HT1080 (cell line): ENCODE measurements around the gene NID1. TPM values are rescaled to one million over a fixed set of nuclear protein-coding genes. Genes with fewer than 3 reads are reported as not detected.

ENCODE experiments used
- DNase-seq: peaks from one replicate; pipeline ENCODE4 v3.0.0-alpha.2; 2015; ENCODE audit warnings: low read depth
- polyA plus RNA-seq, 2 experiments: library from polyadenylated mRNA; depleted of rRNA; stranded (reverse); fragments of >200 nt; gene quantifications; 2 replicates each; pipeline ENCODE4 v1.2.3, GENCODE V29; 2015
- total RNA-seq: library from RNA; depleted of rRNA; stranded (reverse); fragments of >200 nt; shearing (Covaris generic); gene quantifications from 2 replicates; pipeline ENCODE4 v1.2.3, GENCODE V29; 2014; rRNA removed

Gene NID1, protein sequence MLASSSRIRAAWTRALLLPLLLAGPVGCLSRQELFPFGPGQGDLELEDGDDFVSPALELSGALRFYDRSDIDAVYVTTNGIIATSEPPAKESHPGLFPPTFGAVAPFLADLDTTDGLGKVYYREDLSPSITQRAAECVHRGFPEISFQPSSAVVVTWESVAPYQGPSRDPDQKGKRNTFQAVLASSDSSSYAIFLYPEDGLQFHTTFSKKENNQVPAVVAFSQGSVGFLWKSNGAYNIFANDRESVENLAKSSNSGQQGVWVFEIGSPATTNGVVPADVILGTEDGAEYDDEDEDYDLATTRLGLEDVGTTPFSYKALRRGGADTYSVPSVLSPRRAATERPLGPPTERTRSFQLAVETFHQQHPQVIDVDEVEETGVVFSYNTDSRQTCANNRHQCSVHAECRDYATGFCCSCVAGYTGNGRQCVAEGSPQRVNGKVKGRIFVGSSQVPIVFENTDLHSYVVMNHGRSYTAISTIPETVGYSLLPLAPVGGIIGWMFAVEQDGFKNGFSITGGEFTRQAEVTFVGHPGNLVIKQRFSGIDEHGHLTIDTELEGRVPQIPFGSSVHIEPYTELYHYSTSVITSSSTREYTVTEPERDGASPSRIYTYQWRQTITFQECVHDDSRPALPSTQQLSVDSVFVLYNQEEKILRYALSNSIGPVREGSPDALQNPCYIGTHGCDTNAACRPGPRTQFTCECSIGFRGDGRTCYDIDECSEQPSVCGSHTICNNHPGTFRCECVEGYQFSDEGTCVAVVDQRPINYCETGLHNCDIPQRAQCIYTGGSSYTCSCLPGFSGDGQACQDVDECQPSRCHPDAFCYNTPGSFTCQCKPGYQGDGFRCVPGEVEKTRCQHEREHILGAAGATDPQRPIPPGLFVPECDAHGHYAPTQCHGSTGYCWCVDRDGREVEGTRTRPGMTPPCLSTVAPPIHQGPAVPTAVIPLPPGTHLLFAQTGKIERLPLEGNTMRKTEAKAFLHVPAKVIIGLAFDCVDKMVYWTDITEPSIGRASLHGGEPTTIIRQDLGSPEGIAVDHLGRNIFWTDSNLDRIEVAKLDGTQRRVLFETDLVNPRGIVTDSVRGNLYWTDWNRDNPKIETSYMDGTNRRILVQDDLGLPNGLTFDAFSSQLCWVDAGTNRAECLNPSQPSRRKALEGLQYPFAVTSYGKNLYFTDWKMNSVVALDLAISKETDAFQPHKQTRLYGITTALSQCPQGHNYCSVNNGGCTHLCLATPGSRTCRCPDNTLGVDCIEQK
- total RNA-seq: 15.7 and 17.5 TPM in 2 replicates
- 23.6 and 31.8 TPM in 2 replicates for polyA plus RNA-seq (2015; cell fraction: cytosol; rRNA removed)
- 118 and 137 TPM in 2 replicates for polyA plus RNA-seq (2015; cell fraction: nucleus; rRNA removed)

DNA sequence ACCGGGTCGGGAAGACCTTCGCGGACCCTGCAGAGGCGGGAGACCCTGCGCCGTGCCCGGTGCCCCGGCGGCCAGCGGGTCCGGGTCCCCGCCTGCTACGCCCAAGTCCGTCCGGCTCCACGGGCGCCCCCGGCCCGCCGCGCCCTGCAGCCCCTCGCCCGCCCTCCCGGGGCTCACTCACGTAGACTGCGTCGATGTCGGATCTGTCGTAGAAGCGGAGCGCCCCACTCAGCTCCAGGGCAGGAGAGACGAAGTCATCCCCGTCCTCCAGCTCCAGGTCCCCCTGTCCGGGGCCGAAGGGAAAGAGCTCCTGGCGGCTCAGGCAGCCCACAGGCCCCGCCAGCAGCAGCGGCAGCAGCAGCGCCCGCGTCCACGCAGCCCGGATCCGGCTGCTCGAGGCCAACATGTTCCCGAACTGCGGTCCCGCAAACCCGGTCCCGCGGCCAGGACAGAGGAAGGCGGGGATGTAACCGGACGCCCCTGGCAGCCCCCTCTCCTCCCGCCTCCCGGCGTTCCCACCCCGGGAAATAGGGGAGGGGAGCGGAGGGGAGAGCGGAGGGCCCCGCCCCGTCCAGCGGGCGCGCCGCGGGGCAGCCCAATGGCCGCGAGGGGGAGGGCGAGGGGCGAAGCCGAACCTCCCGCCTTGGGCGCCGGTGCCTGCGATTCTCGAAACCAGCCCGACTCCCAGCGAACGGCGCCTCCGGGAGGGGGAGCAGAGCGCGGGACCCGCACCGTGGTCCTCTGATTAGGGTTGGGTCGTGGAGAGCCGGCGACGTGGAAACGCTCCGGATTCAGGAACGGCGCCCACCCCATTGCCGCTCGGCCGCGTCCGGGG lies at the start of gene NID1:
Gene NID1 (minus strand): TSS at position 417 of the 835 bp plus-strand sequence. CDS start 11 bp downstream, at position 406.
- DNase-seq: peak; percentile 70

- no peak for DNase-seq
Measured at GRCh38 chr1:236114076-236114747, 49.3 kb upstream of the NID1 start.

- DNase-seq: no peak
Measured at GRCh38 chr1:236113324-236114032, 48.6 kb upstream of the NID1 start.

- no peak for DNase-seq
Measured at GRCh38 chr1:236112332-236112627, 47.4 kb upstream of the NID1 start.

DNA sequence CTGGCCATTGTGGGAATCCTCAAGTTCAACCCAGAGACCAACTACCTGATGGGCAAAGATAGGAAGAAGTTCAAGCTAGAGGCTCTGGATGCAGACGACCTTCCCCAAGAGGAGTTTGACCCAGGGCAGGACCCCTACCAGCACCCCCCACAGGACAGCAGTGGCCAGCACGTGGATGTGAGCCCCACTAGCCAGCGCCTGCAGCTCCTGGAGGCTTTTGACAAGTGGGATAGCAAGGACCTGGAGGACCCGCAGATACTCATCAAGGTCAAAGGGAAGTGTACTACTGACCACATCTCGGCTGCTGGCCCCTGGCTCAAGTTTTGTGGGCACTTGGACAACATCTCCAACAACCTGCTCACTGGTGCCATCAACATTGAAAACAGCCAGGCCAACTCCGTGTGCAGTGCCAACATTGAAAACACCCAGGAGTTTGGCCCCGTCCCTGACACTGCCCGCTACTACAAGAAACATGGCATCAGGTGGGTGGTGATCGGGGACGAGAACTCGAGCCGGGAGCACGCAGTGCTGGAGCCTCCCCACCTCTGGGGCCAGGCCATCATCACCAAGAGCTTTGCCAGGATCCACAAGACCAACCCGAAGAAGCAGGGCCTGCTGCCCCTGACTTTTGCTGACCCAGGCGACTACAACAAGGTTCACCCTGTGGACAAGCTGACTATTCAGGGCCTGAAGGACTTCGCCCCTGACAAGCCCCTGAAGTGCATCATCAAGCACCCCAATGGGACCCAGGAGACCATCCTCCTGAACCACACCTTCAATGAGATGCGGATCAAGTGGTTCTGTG lies 46.8 kb upstream of the NID1 start:
- DNase-seq: no peak

DNA sequence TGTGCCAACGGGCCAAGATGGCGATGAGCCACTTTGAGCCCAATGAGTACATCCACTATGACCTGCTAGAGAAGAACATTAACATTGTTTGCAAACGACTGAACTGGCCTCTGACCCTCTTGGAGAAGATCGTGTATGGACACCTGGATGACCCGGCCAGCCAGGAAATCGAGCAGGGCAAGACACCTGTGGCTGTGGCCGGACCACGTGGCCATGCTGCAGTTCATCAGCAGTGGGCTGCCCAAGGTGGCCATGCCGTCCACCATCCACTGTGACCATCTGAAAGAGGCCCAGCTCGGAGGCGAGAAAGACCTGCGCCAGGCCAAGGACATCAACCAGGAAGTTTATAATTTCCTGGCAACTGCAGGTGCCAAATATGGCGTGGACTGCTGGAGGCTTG lies 45.2 kb upstream of the NID1 start:
- DNase-seq: no peak

DNA sequence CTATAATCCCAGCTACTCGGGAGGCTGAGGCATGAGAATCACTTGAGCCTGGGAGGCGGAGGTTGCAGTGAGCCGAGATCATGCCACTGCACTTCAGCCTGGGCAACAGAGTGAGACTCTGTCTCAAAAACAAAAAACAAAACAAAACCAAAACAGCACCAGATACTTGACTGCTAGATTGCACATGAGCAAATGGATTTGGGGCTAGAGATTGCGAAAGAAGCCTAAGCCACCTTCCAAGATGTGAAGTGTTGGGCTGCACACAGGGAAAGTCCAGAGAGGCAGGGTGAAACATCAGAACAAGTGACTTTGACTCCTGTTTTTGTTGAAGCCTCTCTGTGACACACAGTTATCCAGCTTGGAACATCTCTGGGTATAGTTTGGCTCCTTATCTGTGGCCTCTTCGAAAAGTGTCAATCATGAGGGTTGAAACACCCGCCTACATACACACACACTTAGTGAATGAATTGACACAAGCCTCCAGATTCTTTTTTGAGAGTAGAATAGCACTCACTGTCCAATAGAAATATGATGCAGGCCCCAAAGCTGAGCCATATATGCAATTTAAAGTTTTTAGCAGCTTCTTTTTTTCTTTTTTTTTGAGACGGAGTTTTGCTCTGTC lies 43.2 kb upstream of the NID1 start:
- DNase-seq: no peak

DNA sequence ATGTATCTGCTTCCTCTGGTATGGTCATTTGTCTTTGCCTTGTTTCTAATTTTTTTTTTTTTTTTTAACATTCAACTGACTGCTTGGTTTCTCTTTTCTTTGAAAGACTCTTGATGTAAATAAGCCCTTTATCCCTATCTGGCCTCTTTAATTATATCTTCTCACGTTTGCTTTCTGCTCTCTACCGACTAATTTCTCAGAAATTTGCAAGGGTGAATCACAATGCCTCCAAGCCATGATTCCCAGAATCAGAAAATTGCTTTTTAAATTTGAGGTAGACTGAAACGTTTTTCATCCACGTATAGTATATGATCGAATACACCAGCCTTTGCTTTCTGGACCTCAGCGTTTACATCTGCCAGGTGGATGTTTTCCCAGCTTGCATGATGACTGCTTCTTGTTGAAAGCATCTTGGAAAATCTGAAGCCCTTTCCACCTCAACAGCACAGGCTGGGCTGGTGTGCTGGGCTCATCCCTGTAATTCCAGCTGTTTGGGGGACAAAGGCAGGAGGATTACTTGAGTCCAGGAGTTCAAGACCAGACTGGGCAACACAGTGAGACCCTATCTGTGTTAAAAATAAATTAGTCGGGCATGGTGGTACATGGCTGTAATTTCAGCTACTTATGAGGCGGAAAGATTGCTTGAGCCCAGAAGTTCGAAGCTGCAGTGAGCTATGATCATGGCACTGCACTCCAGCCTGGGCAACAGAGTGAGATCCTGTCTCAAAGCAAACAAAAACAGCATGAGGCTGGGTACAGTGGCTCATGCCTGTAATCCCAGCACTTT lies 42.4 kb upstream of the NID1 start:
- DNase-seq: no peak

DNA sequence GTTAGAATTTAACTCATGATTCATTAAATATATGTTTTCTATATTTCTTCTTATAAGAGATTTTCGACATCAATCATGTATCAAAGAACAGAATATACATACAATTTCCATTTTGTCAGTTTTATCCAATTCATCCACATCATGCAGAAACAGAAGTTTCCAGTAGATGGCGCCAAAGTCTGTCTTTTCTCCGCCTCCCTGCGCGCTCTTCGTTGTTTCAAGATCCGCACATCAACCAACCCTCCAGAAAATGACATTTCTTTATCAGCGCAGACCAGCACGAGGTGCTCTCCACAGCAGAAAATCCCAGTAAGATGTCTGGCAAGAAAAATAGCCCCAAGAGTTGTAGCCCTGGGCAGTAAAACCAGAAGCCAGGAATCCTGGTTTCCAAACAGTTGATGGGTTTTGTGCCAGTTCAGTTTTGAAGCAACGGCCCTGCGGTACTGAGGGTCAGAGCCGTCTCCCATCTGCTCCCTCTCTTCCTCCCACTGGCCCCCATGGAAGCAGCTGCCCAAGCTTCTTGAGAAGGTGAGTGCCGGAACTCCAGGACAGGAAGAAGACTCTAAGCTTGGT lies 38.8 kb upstream of the NID1 start:
- DNase-seq: peak; percentile 59

- no peak for DNase-seq
Measured at GRCh38 chr1:236103059-236103458, 38.2 kb upstream of the NID1 start.

GRCh38 chr1:236102611-236103010 lies 37.7 kb upstream of the NID1 start:
- DNase-seq: no peak

GRCh38 chr1:236101233-236102200 lies 36.6 kb upstream of the NID1 start:
- no peak for DNase-seq

DNA sequence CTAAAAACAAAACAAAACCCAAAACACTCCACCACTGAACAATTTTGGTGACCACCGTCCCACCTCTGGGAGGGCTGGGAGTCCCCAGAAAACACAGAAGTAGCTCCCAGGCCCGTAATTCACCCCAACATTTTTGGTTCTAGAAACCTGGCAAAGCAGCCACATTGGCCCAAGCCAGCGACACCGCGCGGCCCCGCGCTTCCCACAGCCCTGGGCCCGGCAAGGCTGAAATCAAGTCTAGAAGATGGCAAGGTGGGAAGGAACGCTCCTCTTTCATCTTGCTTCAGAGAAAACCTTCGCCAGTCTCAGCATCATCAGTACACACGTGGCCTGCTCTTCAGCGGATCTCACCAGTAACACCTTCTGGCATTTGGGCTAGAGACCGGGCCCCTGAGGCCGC lies 35.9 kb upstream of the NID1 start:
- DNase-seq: no peak

DNA sequence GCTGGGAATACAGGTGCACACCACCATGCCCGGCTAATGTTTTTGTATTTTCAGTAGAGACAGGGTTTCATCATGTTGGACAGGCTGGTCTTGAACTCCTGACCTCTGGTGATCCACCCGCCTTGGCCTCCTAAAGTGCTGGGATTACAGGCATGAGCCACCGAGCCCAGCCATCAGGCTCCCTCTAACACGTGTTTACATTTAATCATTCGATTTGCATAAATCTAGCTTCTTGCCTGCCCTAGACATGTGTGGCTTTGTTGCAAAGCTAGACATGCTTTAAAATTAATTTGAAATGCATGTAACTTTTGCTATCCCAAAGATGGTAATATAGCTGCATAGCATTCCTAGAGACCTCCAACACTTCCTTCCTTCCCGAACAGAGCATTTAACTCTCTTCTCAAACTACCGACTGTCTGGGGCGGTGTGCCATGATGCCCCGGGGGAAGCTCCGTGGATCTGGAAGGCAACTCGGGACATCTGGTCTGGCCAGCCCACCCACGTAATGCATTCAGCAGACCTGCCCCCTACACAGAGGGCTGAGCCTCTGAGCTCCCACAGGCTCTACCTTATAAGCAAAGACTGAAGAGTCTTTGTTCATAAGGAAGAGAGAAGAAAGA lies 34.6 kb upstream of the NID1 start:
- no peak for DNase-seq

- no peak for DNase-seq
Measured at GRCh38 chr1:236098267-236098666, 33.4 kb upstream of the NID1 start.
